GM12878 (cell line): ENCODE results near the gene TTC9C. TPM values are rescaled to one million over a fixed set of nuclear protein-coding genes. Genes with fewer than 3 reads are reported as not detected.

Experiments
- CEBPZ ChIP-seq: fragments of 150-350 bp; IDR thresholded peaks from 2 replicates; pipeline ENCODE4 v1.6.1; 2016; ENCODE audit warnings: low read depth, low read length
- CTCF ChIP-seq, 3 experiments: IDR thresholded peaks in 2 of 3; conservative IDR thresholded peaks in 1 of 3; 2 replicates each; pipeline ENCODE4 v1.5.1; 2011; ENCODE audit warnings: low read depth in 3 of 3, low read length in 3 of 3, mild to moderate bottlenecking in 3 of 3, control low read depth in 2 of 3, moderate library complexity in 2 of 3, inconsistent platforms in 1 of 3, mixed read lengths in 1 of 3; ENCODE audit not compliant: control insufficient read depth in 2 of 3, insufficient read depth in 1 of 3; ENCODE audit errors: extremely low read depth in 1 of 3
- EED ChIP-seq: sonication (generic); IDR thresholded peaks from 2 replicates; pipeline ENCODE4 v1.6.1; 2016; ENCODE audit warnings: antibody characterized with exemption, low read depth
- EP300 ChIP-seq, 2 experiments: fragments of 150-350 bp in 1 of 2; IDR thresholded peaks; 2 replicates each; pipeline ENCODE4 v1.6.1; 2011 to 2012; ENCODE audit warnings: low read depth in 2 of 2, low read length in 2 of 2, borderline replicate concordance in 1 of 2, improper control_type of control experiment in 1 of 2, inconsistent platforms in 1 of 2; ENCODE audit not compliant: control insufficient read depth in 1 of 2
- MEF2B ChIP-seq: fragments of 450-650 bp; IDR thresholded peaks from 2 replicates; pipeline ENCODE4 v1.6.1; 2018; ENCODE audit warnings: mild to moderate bottlenecking, moderate library complexity; ENCODE audit not compliant: partially characterized antibody, poor library complexity, severe bottlenecking
- PKNOX1 ChIP-seq: fragments of 450-650 bp; IDR thresholded peaks from 2 replicates; pipeline ENCODE4 v1.6.1; 2016; ENCODE audit warnings: mild to moderate bottlenecking
- SMC3 ChIP-seq: IDR thresholded peaks from 2 replicates; pipeline ENCODE4 v1.6.1; 2011; ENCODE audit warnings: low read length, improper control_type of control experiment, borderline replicate concordance
- TARDBP ChIP-seq: IDR thresholded peaks from 2 replicates; pipeline ENCODE4 v1.6.1; 2016; ENCODE audit warnings: borderline replicate concordance
- polyA plus RNA-seq, 11 experiments: library from polyadenylated mRNA; depleted of rRNA in 4 of 11; unstranded in 6 of 11; stranded (reverse) in 5 of 11; fragments of >200 nt; fragmentation: Nextera tagmentation in 4 of 11; fragmentation: Illumina TruSeq in 1 of 11; extraction: Ambion mirVana in 4 of 11; extraction: Trizol in 1 of 11; gene quantifications; 1 replicate in 1 of 11; 2 replicates in 10 of 11; pipeline versions ENCODE4 v1.2.1 to v1.2.3, GENCODE V29; 2011 to 2016; ENCODE audit warnings: inconsistent platforms in 2 of 11, missing spikeins in 2 of 11, low read depth in 1 of 11
- total RNA-seq, 4 experiments: library from RNA; depleted of rRNA in 3 of 4; stranded (reverse); fragments of >200 nt in 3 of 4; fragmentation: Illumina TruSeq in 1 of 4; extraction: Trizol in 1 of 4; gene quantifications; 2 replicates each; pipeline versions ENCODE4 v1.2.1 to v1.2.3, GENCODE V29; 2013 to 2021
- TF ChIP-seq, protein P1 (sequence below): fragments of 450-650 bp; formaldehyde crosslinking; IDR thresholded peaks from 2 replicates; pipeline ENCODE4 v1.5.0; 2022; ENCODE audit warnings: mild to moderate bottlenecking, missing genetic modification characterization
- TF ChIP-seq, protein P2 (sequence below): fragments of 450-650 bp; IDR thresholded peaks from 2 replicates; pipeline ENCODE4 v1.6.1; 2018; ENCODE audit warnings: borderline replicate concordance, mild to moderate bottlenecking; ENCODE audit not compliant: partially characterized antibody

TTC9C gene
- total and polyA plus RNA-seq, 10 of the 15 experiments (the other 5 are each of a cell fraction or from before 2014, with no cell fraction given): 42.0 to 72.3 (median 50.4) TPM

- TF ChIP-seq, protein P1, sequence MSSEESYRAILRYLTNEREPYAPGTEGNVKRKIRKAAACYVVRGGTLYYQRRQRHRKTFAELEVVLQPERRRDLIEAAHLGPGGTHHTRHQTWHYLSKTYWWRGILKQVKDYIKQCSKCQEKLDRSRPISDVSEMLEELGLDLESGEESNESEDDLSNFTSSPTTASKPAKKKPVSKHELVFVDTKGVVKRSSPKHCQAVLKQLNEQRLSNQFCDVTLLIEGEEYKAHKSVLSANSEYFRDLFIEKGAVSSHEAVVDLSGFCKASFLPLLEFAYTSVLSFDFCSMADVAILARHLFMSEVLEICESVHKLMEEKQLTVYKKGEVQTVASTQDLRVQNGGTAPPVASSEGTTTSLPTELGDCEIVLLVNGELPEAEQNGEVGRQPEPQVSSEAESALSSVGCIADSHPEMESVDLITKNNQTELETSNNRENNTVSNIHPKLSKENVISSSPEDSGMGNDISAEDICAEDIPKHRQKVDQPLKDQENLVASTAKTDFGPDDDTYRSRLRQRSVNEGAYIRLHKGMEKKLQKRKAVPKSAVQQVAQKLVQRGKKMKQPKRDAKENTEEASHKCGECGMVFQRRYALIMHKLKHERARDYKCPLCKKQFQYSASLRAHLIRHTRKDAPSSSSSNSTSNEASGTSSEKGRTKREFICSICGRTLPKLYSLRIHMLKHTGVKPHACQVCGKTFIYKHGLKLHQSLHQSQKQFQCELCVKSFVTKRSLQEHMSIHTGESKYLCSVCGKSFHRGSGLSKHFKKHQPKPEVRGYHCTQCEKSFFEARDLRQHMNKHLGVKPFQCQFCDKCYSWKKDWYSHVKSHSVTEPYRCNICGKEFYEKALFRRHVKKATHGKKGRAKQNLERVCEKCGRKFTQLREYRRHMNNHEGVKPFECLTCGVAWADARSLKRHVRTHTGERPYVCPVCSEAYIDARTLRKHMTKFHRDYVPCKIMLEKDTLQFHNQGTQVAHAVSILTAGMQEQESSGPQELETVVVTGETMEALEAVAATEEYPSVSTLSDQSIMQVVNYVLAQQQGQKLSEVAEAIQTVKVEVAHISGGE (CRISPR knock-in tag): no peak
- TF ChIP-seq CTCF (IDR thresholded peaks at IDR 0.05 in 2 of 3, conservative IDR thresholded peaks at IDR 0.05 in 1 of 3; ENCODE audit: control insufficient read depth in 2 of 3, extremely low read depth in 1 of 3, insufficient read depth in 1 of 3, low read depth in 3 of 3, low read length in 3 of 3) (peak; percentile 63 to 69 (median 65)), CEBPZ (no peak), MEF2B (no peak), SMC3 (peak; percentile 32; the same call in 1 of the 2 replicates), EED (no peak), EP300 (IDR thresholded peaks at IDR 0.05; ENCODE audit: borderline replicate concordance in 1 of 2, control insufficient read depth in 1 of 2, low read depth in 2 of 2, low read length in 2 of 2) (no peak), TARDBP (no peak), PKNOX1 (no peak)
- TF ChIP-seq, protein P2, sequence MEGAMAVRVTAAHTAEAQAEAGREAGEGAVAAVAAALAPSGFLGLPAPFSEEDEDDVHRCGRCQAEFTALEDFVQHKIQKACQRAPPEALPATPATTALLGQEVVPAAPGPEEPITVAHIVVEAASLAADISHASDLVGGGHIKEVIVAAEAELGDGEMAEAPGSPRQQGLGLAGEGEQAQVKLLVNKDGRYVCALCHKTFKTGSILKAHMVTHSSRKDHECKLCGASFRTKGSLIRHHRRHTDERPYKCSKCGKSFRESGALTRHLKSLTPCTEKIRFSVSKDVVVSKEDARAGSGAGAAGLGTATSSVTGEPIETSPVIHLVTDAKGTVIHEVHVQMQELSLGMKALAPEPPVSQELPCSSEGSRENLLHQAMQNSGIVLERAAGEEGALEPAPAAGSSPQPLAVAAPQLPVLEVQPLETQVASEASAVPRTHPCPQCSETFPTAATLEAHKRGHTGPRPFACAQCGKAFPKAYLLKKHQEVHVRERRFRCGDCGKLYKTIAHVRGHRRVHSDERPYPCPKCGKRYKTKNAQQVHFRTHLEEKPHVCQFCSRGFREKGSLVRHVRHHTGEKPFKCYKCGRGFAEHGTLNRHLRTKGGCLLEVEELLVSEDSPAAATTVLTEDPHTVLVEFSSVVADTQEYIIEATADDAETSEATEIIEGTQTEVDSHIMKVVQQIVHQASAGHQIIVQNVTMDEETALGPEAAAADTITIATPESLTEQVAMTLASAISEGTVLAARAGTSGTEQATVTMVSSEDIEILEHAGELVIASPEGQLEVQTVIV: no peak
Measured at GRCh38 chr11:62680825-62681240, 47.5 kb upstream of the TTC9C start (continued).
